ENCODE data around the gene SUGP1.
A peak's percentile ranks its signal among the peaks of the same experiment; 100 is the strongest.

Gene SUGP1
- 32.0 to 44.5 (median 34.9) reads per million in 3 donors for total RNA-seq

GRCh38 chr19:19320361-19321140 is at the start of gene SUGP1, which contains the start of gene MAU2:
Gene SUGP1, minus strand, starts transcription at chr19:19320509. Its CDS starts 13 bp downstream, at chr19:19320496.
Gene MAU2, plus strand, starts transcription at chr19:19320829. Its CDS starts 31 bp downstream, at chr19:19320860.
- H3K4me3 ChIP-seq (ENCODE audit: insufficient read depth, low read depth, low read length, poor library complexity, severe bottlenecking) = peak within 1 kb of the TSS; percentile 95
- peaks cover 25% of the 10 kb centered on the region for H3K36me3 ChIP-seq (ENCODE audit: control insufficient read depth, insufficient read depth, low read length)
- H3K4me1 ChIP-seq (ENCODE audit: control insufficient read depth, insufficient read depth, low read length, poor library complexity, severe bottlenecking) = peaks cover 25% of the 10 kb centered on the region
- H3K27ac ChIP-seq (ENCODE audit: insufficient read depth, low read length, poor library complexity, severe bottlenecking) = peak within 1 kb of the TSS; percentile 93
- H3K9me3 ChIP-seq (ENCODE audit: control insufficient read depth, low read length) = no peaks in the 10 kb centered on the region
- DNase-seq = peak; percentile 81 to 88 (median 86)
- H3K27me3 ChIP-seq (replicated peaks; ENCODE audit: control insufficient read depth, insufficient read depth, low read length, poor library complexity, severe bottlenecking) = no peaks in the 10 kb centered on the region

GRCh38 chr19:19368087-19368486 is 47.8 kb upstream of the SUGP1 start:
- no peaks in the 10 kb centered on the region for H3K27me3 ChIP-seq (replicated peaks; ENCODE audit: control insufficient read depth, insufficient read depth, low read length, poor library complexity, severe bottlenecking)
- H3K9me3 ChIP-seq (ENCODE audit: control insufficient read depth, low read length) = no peaks in the 10 kb centered on the region
- H3K4me3 ChIP-seq (ENCODE audit: insufficient read depth, low read depth, low read length, poor library complexity, severe bottlenecking) = no peak overlapping the region
- no peak for DNase-seq
- no peaks in the 10 kb centered on the region for H3K36me3 ChIP-seq (ENCODE audit: control insufficient read depth, insufficient read depth, low read length)
- no peak overlapping the region for H3K27ac ChIP-seq (ENCODE audit: insufficient read depth, low read length, poor library complexity, severe bottlenecking)
- peaks cover 10% of the 10 kb centered on the region for H3K4me1 ChIP-seq (ENCODE audit: control insufficient read depth, insufficient read depth, low read length, poor library complexity, severe bottlenecking)

GRCh38 chr19:19366434-19367396 is 46.4 kb upstream of the SUGP1 start:
- Histone ChIP-seq H3K27ac (ENCODE audit: insufficient read depth, low read length, poor library complexity, severe bottlenecking) (no peak overlapping the region), H3K9me3 (ENCODE audit: control insufficient read depth, low read length) (no peaks in the 10 kb centered on the region), H3K4me3 (ENCODE audit: insufficient read depth, low read depth, low read length, poor library complexity, severe bottlenecking) (no peak overlapping the region), H3K27me3 (replicated peaks; ENCODE audit: control insufficient read depth, insufficient read depth, low read length, poor library complexity, severe bottlenecking) (no peaks in the 10 kb centered on the region), H3K36me3 (ENCODE audit: control insufficient read depth, insufficient read depth, low read length) (no peaks in the 10 kb centered on the region), H3K4me1 (ENCODE audit: control insufficient read depth, insufficient read depth, low read length, poor library complexity, severe bottlenecking) (peaks cover 3% of the 10 kb centered on the region)
- peak; percentile 43 to 57 (median 47) for DNase-seq

GRCh38 chr19:19362075-19362474 is 41.8 kb upstream of the SUGP1 start:
- H3K4me3 ChIP-seq (ENCODE audit: insufficient read depth, low read depth, low read length, poor library complexity, severe bottlenecking) = no peak overlapping the region
- DNase-seq = no peak
- H3K27me3 ChIP-seq (replicated peaks; ENCODE audit: control insufficient read depth, insufficient read depth, low read length, poor library complexity, severe bottlenecking) = no peaks in the 10 kb centered on the region
- no peak overlapping the region for H3K27ac ChIP-seq (ENCODE audit: insufficient read depth, low read length, poor library complexity, severe bottlenecking)
- H3K4me1 ChIP-seq (ENCODE audit: control insufficient read depth, insufficient read depth, low read length, poor library complexity, severe bottlenecking) = peaks cover 15% of the 10 kb centered on the region
- peaks cover 2% of the 10 kb centered on the region for H3K36me3 ChIP-seq (ENCODE audit: control insufficient read depth, insufficient read depth, low read length)
- H3K9me3 ChIP-seq (ENCODE audit: control insufficient read depth, low read length) = no peaks in the 10 kb centered on the region

GRCh38 chr19:19361075-19361594 is 40.8 kb upstream of the SUGP1 start:
- Histone ChIP-seq H3K27me3 (replicated peaks; ENCODE audit: control insufficient read depth, insufficient read depth, low read length, poor library complexity, severe bottlenecking) (no peaks in the 10 kb centered on the region), H3K27ac (ENCODE audit: insufficient read depth, low read length, poor library complexity, severe bottlenecking) (no peak overlapping the region), H3K4me3 (ENCODE audit: insufficient read depth, low read depth, low read length, poor library complexity, severe bottlenecking) (peak overlapping the region; percentile 8), H3K36me3 (ENCODE audit: control insufficient read depth, insufficient read depth, low read length) (peaks cover 11% of the 10 kb centered on the region), H3K4me1 (ENCODE audit: control insufficient read depth, insufficient read depth, low read length, poor library complexity, severe bottlenecking) (peaks cover 15% of the 10 kb centered on the region), H3K9me3 (ENCODE audit: control insufficient read depth, low read length) (no peaks in the 10 kb centered on the region)
- DNase-seq = peak; percentile 51 to 61 (median 54)

- Histone ChIP-seq H3K27ac (ENCODE audit: insufficient read depth, low read length, poor library complexity, severe bottlenecking) (no peak overlapping the region), H3K27me3 (replicated peaks; ENCODE audit: control insufficient read depth, insufficient read depth, low read length, poor library complexity, severe bottlenecking) (no peaks in the 10 kb centered on the region), H3K4me1 (ENCODE audit: control insufficient read depth, insufficient read depth, low read length, poor library complexity, severe bottlenecking) (peaks cover 12% of the 10 kb centered on the region), H3K9me3 (ENCODE audit: control insufficient read depth, low read length) (no peaks in the 10 kb centered on the region), H3K4me3 (ENCODE audit: insufficient read depth, low read depth, low read length, poor library complexity, severe bottlenecking) (no peak overlapping the region), H3K36me3 (ENCODE audit: control insufficient read depth, insufficient read depth, low read length) (peaks cover 52% of the 10 kb centered on the region)
- DNase-seq = no peak
Observed at GRCh38 chr19:19356901-19357566, 36.7 kb upstream of the SUGP1 start.

GRCh38 chr19:19356500-19356899 is 36.2 kb upstream of the SUGP1 start:
- Histone ChIP-seq H3K9me3 (ENCODE audit: control insufficient read depth, low read length) (no peaks in the 10 kb centered on the region), H3K4me3 (ENCODE audit: insufficient read depth, low read depth, low read length, poor library complexity, severe bottlenecking) (no peak overlapping the region), H3K4me1 (ENCODE audit: control insufficient read depth, insufficient read depth, low read length, poor library complexity, severe bottlenecking) (peaks cover 12% of the 10 kb centered on the region), H3K27ac (ENCODE audit: insufficient read depth, low read length, poor library complexity, severe bottlenecking) (no peak overlapping the region), H3K27me3 (replicated peaks; ENCODE audit: control insufficient read depth, insufficient read depth, low read length, poor library complexity, severe bottlenecking) (no peaks in the 10 kb centered on the region), H3K36me3 (ENCODE audit: control insufficient read depth, insufficient read depth, low read length) (peaks cover 54% of the 10 kb centered on the region)
- no peak for DNase-seq

GRCh38 chr19:19355606-19356139 is 35.4 kb upstream of the SUGP1 start:
- peaks cover 9% of the 10 kb centered on the region for H3K4me1 ChIP-seq (ENCODE audit: control insufficient read depth, insufficient read depth, low read length, poor library complexity, severe bottlenecking)
- no peak overlapping the region for H3K27ac ChIP-seq (ENCODE audit: insufficient read depth, low read length, poor library complexity, severe bottlenecking)
- H3K36me3 ChIP-seq (ENCODE audit: control insufficient read depth, insufficient read depth, low read length) = peaks cover 54% of the 10 kb centered on the region
- H3K4me3 ChIP-seq (ENCODE audit: insufficient read depth, low read depth, low read length, poor library complexity, severe bottlenecking) = no peak overlapping the region
- H3K27me3 ChIP-seq (replicated peaks; ENCODE audit: control insufficient read depth, insufficient read depth, low read length, poor library complexity, severe bottlenecking) = no peaks in the 10 kb centered on the region
- no peaks in the 10 kb centered on the region for H3K9me3 ChIP-seq (ENCODE audit: control insufficient read depth, low read length)
- no peak for DNase-seq

- Histone ChIP-seq H3K27ac (ENCODE audit: insufficient read depth, low read length, poor library complexity, severe bottlenecking) (no peak overlapping the region), H3K4me3 (ENCODE audit: insufficient read depth, low read depth, low read length, poor library complexity, severe bottlenecking) (no peak overlapping the region), H3K9me3 (ENCODE audit: control insufficient read depth, low read length) (no peaks in the 10 kb centered on the region), H3K4me1 (ENCODE audit: control insufficient read depth, insufficient read depth, low read length, poor library complexity, severe bottlenecking) (peaks cover 9% of the 10 kb centered on the region), H3K36me3 (ENCODE audit: control insufficient read depth, insufficient read depth, low read length) (peaks cover 54% of the 10 kb centered on the region), H3K27me3 (replicated peaks; ENCODE audit: control insufficient read depth, insufficient read depth, low read length, poor library complexity, severe bottlenecking) (no peaks in the 10 kb centered on the region)
- no peak for DNase-seq
Observed at GRCh38 chr19:19354932-19355331, 34.6 kb upstream of the SUGP1 start.

Measured in effector memory CD4-positive, alpha-beta T cell (primary cell).